ENCODE data around the gene DUSP9.
"Not testable (repeated sequence)": the region's sequence is repeated elsewhere in the genome, so short reads cannot be mapped to it uniquely, and the experiment has no call there.

GRCh38 chrX:153604666-153605380 lies 42.2 kb upstream of the DUSP9 start:
- not testable (repeated sequence) for TF ChIP-seq CTCF (IDR thresholded peaks at IDR 0.05); POLR2AphosphoS5 (IDR thresholded peaks at IDR 0.05; ENCODE audit: insufficient read depth in 1 of 2, low read depth in 1 of 2)
